Small intestine (tissue), 7 donors: ENCODE measurements around the gene SIRT5. TPM values are rescaled to one million over a fixed set of nuclear protein-coding genes. Genes with fewer than 3 reads are reported as not detected.

Experiments used
- DNase-seq, 2 donors: peaks; one replicate each; pipeline versions ENCODE4 v3.0.0 to v3.0.0-alpha.2; 2013
- FAIRE-seq: peaks from 2 replicates; lab custom pipeline; 2012; peaks lifted over from hg19 to GRCh38; lab: Jason Lieb, UNC
- H3K27ac ChIP-seq, 3 donors: one replicate each; pipeline ENCODE4 v1.5.1; 2013; ENCODE audit warnings: low read length in 2 of 3, mild to moderate bottlenecking in 2 of 3, control low read depth in 1 of 3, inconsistent platforms in 1 of 3, low read depth in 1 of 3, moderate library complexity in 1 of 3
- H3K27me3 ChIP-seq, 3 donors: one replicate each; pipeline ENCODE4 v1.6.1; 2013; ENCODE audit warnings: low read length in 3 of 3, inconsistent platforms in 1 of 3; ENCODE audit not compliant: control insufficient read depth in 3 of 3, insufficient read depth in 3 of 3
- H3K36me3 ChIP-seq, 3 donors: one replicate each; pipeline ENCODE4 v1.6.1; 2013; ENCODE audit warnings: low read length in 3 of 3, inconsistent platforms in 1 of 3, low read depth in 1 of 3, mild to moderate bottlenecking in 1 of 3, moderate library complexity in 1 of 3; ENCODE audit not compliant: control insufficient read depth in 3 of 3, insufficient read depth in 2 of 3
- H3K4me1 ChIP-seq, 3 donors: one replicate each; pipeline ENCODE4 v1.6.1; 2013; ENCODE audit warnings: low read length in 2 of 3, inconsistent platforms in 1 of 3, low read depth in 1 of 3, mild to moderate bottlenecking in 1 of 3, moderate library complexity in 1 of 3; ENCODE audit not compliant: control insufficient read depth in 3 of 3, insufficient read depth in 2 of 3
- H3K4me3 ChIP-seq, 3 donors: one replicate each; pipeline ENCODE4 v1.5.1; 2013; ENCODE audit warnings: low read length in 3 of 3, control low read depth in 1 of 3, inconsistent platforms in 1 of 3, low read depth in 1 of 3, mild to moderate bottlenecking in 1 of 3, moderate library complexity in 1 of 3
- H3K9me3 ChIP-seq, 2 donors: one replicate each; pipeline ENCODE4 v1.6.1; 2013; ENCODE audit warnings: low read depth in 1 of 2, low read length in 1 of 2; ENCODE audit not compliant: control insufficient read depth in 2 of 2, insufficient read depth in 1 of 2
- WGBS, 3 donors: extraction: QIAGEN DNeasy Blood & Tissue Kit; methylation state at CpG; one replicate each; pipeline ENCODE4 v1.1.7; 2013; 5-methylcytosine and 5-hydroxymethylcytosine counted together
- polyA plus RNA-seq, 4 donors: library from polyadenylated mRNA; stranded (reverse) in 3 of 4; unstranded in 1 of 4; fragments of 200-250 nt in 3 of 4; fragments of 120-200 nt in 1 of 4; gene quantifications; one replicate each; pipeline versions ENCODE4 v1.2.1 to v1.2.3, GENCODE V29; 2013
- donor health status: healthy with polysubstance abuse.
- donor health status: control.
- donor health status: control.
- donor health status: Bipolar disorder and iron deficiency.
- donor health status: healthy.

SIRT5 gene
- polyA plus RNA-seq, 4 donors = 7.5 to 14.1 (median 8.9) TPM

- peaks cover 8 to 21% (median 11%) of the 10 kb centered on the region in 3 donors for H3K36me3 ChIP-seq
- peak within 1 kb of the TSS; percentile 84 to 93 (median 87) for H3K27ac ChIP-seq
- peaks cover 0 to 9% (median 3%) of the 10 kb centered on the region in 3 donors for H3K4me1 ChIP-seq
- no peaks in the 10 kb centered on the region for H3K9me3 ChIP-seq
- H3K27me3 ChIP-seq = no peaks in the 10 kb centered on the region
- H3K4me3 ChIP-seq = peak within 1 kb of the TSS; percentile 63 to 83 (median 80)
- no peak for FAIRE-seq
- peak; percentile 98 to 99 for DNase-seq
- WGBS, 3 donors = 0 to 1% (median 0%) methylated on average over 76 to 85 of the region's 85 CpGs
These were observed 40.8 kb downstream of the SIRT5 start, which contains the start of gene NOL7 for GRCh38 chr6:13614926-13615791. Gene NOL7, plus strand, starts transcription at chr6:13615335. Its CDS starts 24 bp downstream, at chr6:13615359.

GRCh38 chr6:13615792-13616120, 41.4 kb downstream of the SIRT5 start:
- Histone ChIP-seq H3K4me1 (peaks cover 0 to 9% (median 3%) of the 10 kb centered on the region in 3 donors), H3K27me3 (no peaks in the 10 kb centered on the region), H3K4me3 (peak overlapping the region; percentile 63 to 83 (median 80)), H3K36me3 (peaks cover 9 to 18% (median 12%) of the 10 kb centered on the region in 3 donors), H3K9me3 (no peaks in the 10 kb centered on the region), H3K27ac (peak overlapping the region; percentile 74 to 93 (median 84))
- FAIRE-seq = no peak
- peak; percentile 59 to 61 for DNase-seq
- 0 to 1% (median 1%) methylated on average over 14 of the region's 14 CpGs for WGBS, 3 donors

- Histone ChIP-seq H3K27me3 (no peaks in the 10 kb centered on the region), H3K4me3 (no peak overlapping the region), H3K27ac (no peak overlapping the region), H3K4me1 (peaks cover 0 to 9% (median 3%) of the 10 kb centered on the region in 3 donors), H3K9me3 (no peaks in the 10 kb centered on the region), H3K36me3 (peaks cover 10 to 20% (median 18%) of the 10 kb centered on the region in 3 donors)
- FAIRE-seq (no peak), DNase-seq (no peak)
- 70 to 81% (median 79%) methylated on average over 2 of the region's 2 CpGs for WGBS, 3 donors
These were observed 42.7 kb downstream of the SIRT5 start for GRCh38 chr6:13617066-13617465.

GRCh38 chr6:13624871-13625288, 50.5 kb downstream of the SIRT5 start:
- DNase-seq = peak; percentile 27 to 37
- no peaks in the 10 kb centered on the region for H3K9me3 ChIP-seq
- H3K27ac ChIP-seq = no peak overlapping the region
- no peaks in the 10 kb centered on the region for H3K27me3 ChIP-seq
- H3K4me1 ChIP-seq = no peaks in the 10 kb centered on the region
- 68 to 77% (median 76%) methylated on average over 4 of the region's 4 CpGs for WGBS, 3 donors
- no peak for FAIRE-seq
- H3K4me3 ChIP-seq = no peak overlapping the region
- peaks cover 10 to 26% (median 11%) of the 10 kb centered on the region in 3 donors for H3K36me3 ChIP-seq

- DNase-seq = no peak
- no peaks in the 10 kb centered on the region for H3K4me1 ChIP-seq
- H3K36me3 ChIP-seq = peaks cover 4 to 18% (median 5%) of the 10 kb centered on the region in 3 donors
- FAIRE-seq = no peak
- no peak overlapping the region for H3K27ac ChIP-seq
- H3K9me3 ChIP-seq = no peaks in the 10 kb centered on the region
- H3K27me3 ChIP-seq = no peaks in the 10 kb centered on the region
- 54 to 62% (median 57%) methylated on average over 4 of the region's 4 CpGs for WGBS, 3 donors
- no peak overlapping the region for H3K4me3 ChIP-seq
These were observed 55.2 kb downstream of the SIRT5 start for GRCh38 chr6:13629459-13630116.

- Histone ChIP-seq H3K36me3 (peaks cover 2 to 13% (median 2%) of the 10 kb centered on the region in 3 donors), H3K4me1 (no peaks in the 10 kb centered on the region)
- 92 to 100% (median 94%) methylated on average over 1 of the region's 1 CpG for WGBS, 3 donors
These were observed 56.1 kb downstream of the SIRT5 start for GRCh38 chr6:13630499-13630898.

GRCh38 chr6:13633343-13633742, 58.9 kb downstream of the SIRT5 start:
- Histone ChIP-seq H3K27ac (no peak overlapping the region), H3K9me3 (no peaks in the 10 kb centered on the region), H3K4me1 (no peaks in the 10 kb centered on the region), H3K27me3 (no peaks in the 10 kb centered on the region), H3K4me3 (no peak overlapping the region), H3K36me3 (peaks cover 3 to 15% (median 6%) of the 10 kb centered on the region in 3 donors)
- DNase-seq (no peak), FAIRE-seq (no peak)
- WGBS, 3 donors = 81 to 94% (median 91%) methylated on average over 2 of the region's 2 CpGs

More at GRCh38 chr6:13630499-13630898, 56.1 kb downstream of the SIRT5 start:
- Histone ChIP-seq H3K27ac (no peak overlapping the region), H3K9me3 (no peaks in the 10 kb centered on the region), H3K4me3 (no peak overlapping the region), H3K27me3 (no peaks in the 10 kb centered on the region)
- no peak for FAIRE-seq
- no peak for DNase-seq

GRCh38 chr6:13635948-13636658, 61.7 kb downstream of the SIRT5 start:
- FAIRE-seq (no peak), DNase-seq (no peak)
- no peaks in the 10 kb centered on the region for H3K27me3 ChIP-seq
- no peak overlapping the region for H3K4me3 ChIP-seq
- no peaks in the 10 kb centered on the region for H3K9me3 ChIP-seq
- no peak overlapping the region for H3K27ac ChIP-seq
- peaks cover 7 to 9% (median 9%) of the 10 kb centered on the region in 3 donors for H3K36me3 ChIP-seq
- 77 to 90% (median 90%) methylated on average over 4 of the region's 4 CpGs for WGBS, 3 donors
- H3K4me1 ChIP-seq = no peaks in the 10 kb centered on the region
